Measurements from ENCODE around the gene CELSR1. TPM values are rescaled to one million over a fixed set of nuclear protein-coding genes. Genes with fewer than 3 reads are reported as not detected.

CELSR1 gene
- total and polyA plus RNA-seq, 2 donors (not counting 1 experiment from before 2014, with no cell fraction given) = 0.07 to 1.8 TPM

- no peaks in the 10 kb centered on the region for H3K79me2 ChIP-seq (ENCODE audit: control insufficient read depth, insufficient read depth, low read length)
- no peak overlapping the region for H3K4me3 ChIP-seq (replicated peaks in 1 of 4; ENCODE audit: control extremely low read depth in 1 of 4, insufficient read depth in 1 of 4, low read depth in 3 of 4, low read length in 4 of 4)
- H2AFZ ChIP-seq (ENCODE audit: low read length) = no peak overlapping the region
- H3K36me3 ChIP-seq (ENCODE audit: control insufficient read depth, insufficient read depth, low read length) = no peaks in the 10 kb centered on the region
- H3K9ac ChIP-seq (ENCODE audit: insufficient read depth, low read length) = no peak overlapping the region
- no peak overlapping the region for H3K27ac ChIP-seq (ENCODE audit: insufficient read depth, low read length)
- H3K4me2 ChIP-seq (ENCODE audit: extremely low read depth, insufficient read depth, low read length) = no peak overlapping the region
- H3K27me3 ChIP-seq (ENCODE audit: control insufficient read depth, insufficient read depth, low read length) = no peaks in the 10 kb centered on the region
- no peaks in the 10 kb centered on the region for H3K4me1 ChIP-seq (ENCODE audit: control insufficient read depth, extremely low read depth, insufficient read depth, low read length)
- no peaks in the 10 kb centered on the region for H4K20me1 ChIP-seq (ENCODE audit: control insufficient read depth, extremely low read depth, insufficient read depth, low read length)
- no peaks in the 10 kb centered on the region for H3K9me3 ChIP-seq (ENCODE audit: control insufficient read depth, insufficient read depth, low read depth, low read length)
- no peak for DNase-seq (ENCODE audit: low read depth in 2 of 2)
- TF ChIP-seq CTCF (conservative IDR thresholded peaks at IDR 0.05 in 1 of 2, IDR thresholded peaks at IDR 0.05 in 1 of 2; ENCODE audit: low read depth in 1 of 2, low read length in 2 of 2) (no peak), EZH2 (IDR thresholded peaks at IDR 0.05; ENCODE audit: low read length, missing control alignments) (no peak)
Observed at GRCh38 chr22:46424496-46424895, 112.9 kb downstream of the CELSR1 start.

GRCh38 chr22:46422896-46423295, 114.5 kb downstream of the CELSR1 start:
- Histone ChIP-seq H3K27ac (ENCODE audit: insufficient read depth, low read length) (no peak overlapping the region), H3K4me3 (replicated peaks in 1 of 4; ENCODE audit: control extremely low read depth in 1 of 4, insufficient read depth in 1 of 4, low read depth in 3 of 4, low read length in 4 of 4) (no peak overlapping the region), H3K9me3 (ENCODE audit: control insufficient read depth, insufficient read depth, low read depth, low read length) (no peaks in the 10 kb centered on the region), H2AFZ (ENCODE audit: low read length) (no peak overlapping the region), H3K79me2 (ENCODE audit: control insufficient read depth, insufficient read depth, low read length) (no peaks in the 10 kb centered on the region), H3K36me3 (ENCODE audit: control insufficient read depth, insufficient read depth, low read length) (no peaks in the 10 kb centered on the region), H3K27me3 (ENCODE audit: control insufficient read depth, insufficient read depth, low read length) (no peaks in the 10 kb centered on the region), H4K20me1 (ENCODE audit: control insufficient read depth, extremely low read depth, insufficient read depth, low read length) (no peaks in the 10 kb centered on the region), H3K4me1 (ENCODE audit: control insufficient read depth, extremely low read depth, insufficient read depth, low read length) (no peaks in the 10 kb centered on the region), H3K4me2 (ENCODE audit: extremely low read depth, insufficient read depth, low read length) (no peak overlapping the region), H3K9ac (ENCODE audit: insufficient read depth, low read length) (no peak overlapping the region)
- DNase-seq (ENCODE audit: low read depth in 2 of 2) = no peak
- TF ChIP-seq EZH2 (IDR thresholded peaks at IDR 0.05; ENCODE audit: low read length, missing control alignments) (no peak), CTCF (conservative IDR thresholded peaks at IDR 0.05 in 1 of 2, IDR thresholded peaks at IDR 0.05 in 1 of 2; ENCODE audit: low read depth in 1 of 2, low read length in 2 of 2) (no peak)

DNA sequence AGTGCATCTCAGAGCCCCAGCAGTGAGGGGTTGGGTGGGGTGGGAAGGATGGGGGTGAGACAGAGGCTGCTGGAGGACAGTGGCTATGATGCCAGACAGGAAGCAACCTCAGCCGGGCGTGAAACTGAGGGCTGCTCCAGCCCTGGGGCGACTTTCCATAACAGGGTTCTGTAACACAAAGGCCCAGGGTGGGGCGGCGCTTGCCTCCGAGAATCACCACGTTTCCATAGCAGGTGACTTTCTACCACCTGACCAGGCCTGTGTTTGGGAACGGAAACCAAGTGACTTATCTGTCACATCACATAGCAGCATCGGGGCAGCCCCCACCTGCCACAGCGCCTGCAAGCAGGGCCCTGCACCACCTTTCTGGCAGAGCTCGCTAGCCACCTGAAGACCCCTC, 116.2 kb downstream of the CELSR1 start:
- Histone ChIP-seq H3K4me2 (ENCODE audit: extremely low read depth, insufficient read depth, low read length) (no peak overlapping the region), H3K79me2 (ENCODE audit: control insufficient read depth, insufficient read depth, low read length) (no peaks in the 10 kb centered on the region), H3K27ac (ENCODE audit: insufficient read depth, low read length) (no peak overlapping the region), H3K9me3 (ENCODE audit: control insufficient read depth, insufficient read depth, low read depth, low read length) (no peaks in the 10 kb centered on the region), H3K4me3 (replicated peaks in 1 of 4; ENCODE audit: control extremely low read depth in 1 of 4, insufficient read depth in 1 of 4, low read depth in 3 of 4, low read length in 4 of 4) (no peak overlapping the region), H3K4me1 (ENCODE audit: control insufficient read depth, extremely low read depth, insufficient read depth, low read length) (no peaks in the 10 kb centered on the region), H3K27me3 (ENCODE audit: control insufficient read depth, insufficient read depth, low read length) (no peaks in the 10 kb centered on the region), H3K9ac (ENCODE audit: insufficient read depth, low read length) (no peak overlapping the region), H3K36me3 (ENCODE audit: control insufficient read depth, insufficient read depth, low read length) (no peaks in the 10 kb centered on the region), H2AFZ (ENCODE audit: low read length) (no peak overlapping the region), H4K20me1 (ENCODE audit: control insufficient read depth, extremely low read depth, insufficient read depth, low read length) (no peaks in the 10 kb centered on the region)
- no peak for DNase-seq (ENCODE audit: low read depth in 2 of 2)
- no peak for TF ChIP-seq CTCF (conservative IDR thresholded peaks at IDR 0.05 in 1 of 2, IDR thresholded peaks at IDR 0.05 in 1 of 2; ENCODE audit: low read depth in 1 of 2, low read length in 2 of 2)
- no peak for TF ChIP-seq EZH2 (IDR thresholded peaks at IDR 0.05; ENCODE audit: low read length, missing control alignments)
